Mucosa of rectum (tissue), 2 donors: ENCODE data around the gene PEF1.
A peak's percentile ranks its signal among the peaks of the same experiment; 100 is the strongest.
"Not testable (repeated sequence)": the region's sequence is repeated elsewhere in the genome, so short reads cannot be mapped to it uniquely, and the experiment has no call there.

Experiments used
- H3K27ac ChIP-seq, 2 donors: one replicate each; pipeline ENCODE4 v1.7.0; 2013; ENCODE audit warnings: inconsistent platforms in 2 of 2, low read depth in 2 of 2, low read length in 2 of 2
- H3K27me3 ChIP-seq, 2 donors: one replicate each; pipeline ENCODE4 v1.7.0; 2013; ENCODE audit warnings: low read length in 2 of 2; ENCODE audit not compliant: control insufficient read depth in 2 of 2, insufficient read depth in 2 of 2
- H3K36me3 ChIP-seq, 2 donors: one replicate each; pipeline ENCODE4 v1.7.0; 2013; ENCODE audit warnings: low read length in 2 of 2; ENCODE audit not compliant: control insufficient read depth in 2 of 2, insufficient read depth in 2 of 2
- H3K4me1 ChIP-seq, 2 donors: one replicate each; pipeline ENCODE4 v1.7.0; 2013; ENCODE audit warnings: low read length in 2 of 2, mild to moderate bottlenecking in 1 of 2; ENCODE audit not compliant: control insufficient read depth in 2 of 2, insufficient read depth in 2 of 2
- H3K4me3 ChIP-seq, 2 donors: one replicate each; pipeline ENCODE4 v1.7.0; 2013; ENCODE audit warnings: low read length in 2 of 2
- H3K9ac ChIP-seq, 2 donors: one replicate each; pipeline ENCODE4 v1.7.0; 2013; ENCODE audit warnings: low read length in 2 of 2, low read depth in 1 of 2, mild to moderate bottlenecking in 1 of 2
- H3K9me3 ChIP-seq, 2 donors: one replicate each; pipeline ENCODE4 v1.7.0; 2013; ENCODE audit warnings: low read length in 2 of 2; ENCODE audit not compliant: control insufficient read depth in 2 of 2
- donor health status: healthy.
- donor health status: Normal muscosa, but diverticular disease.

Gene PEF1

GRCh38 chr1:31596737-31597097, 48.0 kb downstream of the PEF1 start:
- H3K4me3 ChIP-seq = no peak overlapping the region
- no peak overlapping the region for H3K9ac ChIP-seq
- no peaks in the 10 kb centered on the region for H3K36me3 ChIP-seq
- peaks cover 4 to 5% of the 10 kb centered on the region in 2 donors for H3K4me1 ChIP-seq
- no peak overlapping the region for H3K27ac ChIP-seq
- H3K27me3 ChIP-seq = no peaks in the 10 kb centered on the region
- H3K9me3 ChIP-seq = no peaks in the 10 kb centered on the region

DNA sequence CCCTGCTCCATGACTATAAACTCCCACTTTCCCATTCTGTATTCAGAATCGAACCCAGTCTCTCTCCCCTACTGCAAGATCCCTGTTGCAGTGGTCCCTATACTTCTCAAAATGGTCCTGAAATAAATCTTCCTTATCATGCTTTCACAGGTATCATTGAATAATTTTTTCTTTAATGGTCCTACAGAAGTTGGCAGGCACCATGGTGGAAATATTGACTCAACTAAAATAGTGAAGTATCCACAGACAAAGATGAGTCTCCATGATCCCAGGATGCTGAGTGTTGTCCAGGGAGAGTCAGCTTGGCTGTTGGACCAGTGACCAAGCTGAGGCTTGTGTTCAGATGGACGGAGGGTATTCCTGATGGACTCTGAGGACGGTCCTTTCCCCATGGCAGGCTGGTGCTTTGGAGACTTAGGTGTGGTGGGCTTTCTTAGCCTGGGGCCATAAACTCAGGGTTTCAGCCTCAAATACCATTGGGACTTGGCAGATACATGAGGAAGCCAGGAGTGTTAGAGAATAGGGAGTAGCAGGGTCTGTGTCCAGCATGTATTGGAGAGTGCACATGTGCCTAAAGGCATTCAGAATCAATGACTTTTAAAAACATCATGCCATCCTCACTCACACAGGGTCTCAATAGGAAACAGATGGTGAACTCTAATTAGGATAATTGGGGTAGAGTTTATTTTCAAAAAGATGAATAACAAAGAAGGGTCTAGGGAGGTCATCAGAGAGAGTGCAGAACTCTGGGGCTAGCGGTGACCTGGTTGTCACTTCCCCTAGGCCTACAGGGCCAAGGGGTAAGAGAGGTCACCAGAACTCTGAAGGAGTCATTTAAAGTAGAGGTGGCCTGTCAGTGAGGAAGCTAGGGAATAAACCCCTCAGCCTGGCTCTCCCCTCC, 48.6 kb downstream of the PEF1 start:
- peaks cover 4 to 10% of the 10 kb centered on the region in 2 donors for H3K4me1 ChIP-seq
- H3K9ac ChIP-seq = no peak overlapping the region
- H3K36me3 ChIP-seq = no peaks in the 10 kb centered on the region
- no peak overlapping the region for H3K4me3 ChIP-seq
- no peaks in the 10 kb centered on the region for H3K9me3 ChIP-seq
- no peak overlapping the region for H3K27ac ChIP-seq
- no peaks in the 10 kb centered on the region for H3K27me3 ChIP-seq

GRCh38 chr1:31593770-31594632, 50.7 kb downstream of the PEF1 start:
- Histone ChIP-seq H3K9ac (no peak overlapping the region), H3K4me1 (peaks cover 10% of the 10 kb centered on the region in 2 donors), H3K4me3 (no peak overlapping the region), H3K27me3 (no peaks in the 10 kb centered on the region), H3K9me3 (no peaks in the 10 kb centered on the region), H3K36me3 (no peaks in the 10 kb centered on the region), H3K27ac (no peak overlapping the region)

DNA sequence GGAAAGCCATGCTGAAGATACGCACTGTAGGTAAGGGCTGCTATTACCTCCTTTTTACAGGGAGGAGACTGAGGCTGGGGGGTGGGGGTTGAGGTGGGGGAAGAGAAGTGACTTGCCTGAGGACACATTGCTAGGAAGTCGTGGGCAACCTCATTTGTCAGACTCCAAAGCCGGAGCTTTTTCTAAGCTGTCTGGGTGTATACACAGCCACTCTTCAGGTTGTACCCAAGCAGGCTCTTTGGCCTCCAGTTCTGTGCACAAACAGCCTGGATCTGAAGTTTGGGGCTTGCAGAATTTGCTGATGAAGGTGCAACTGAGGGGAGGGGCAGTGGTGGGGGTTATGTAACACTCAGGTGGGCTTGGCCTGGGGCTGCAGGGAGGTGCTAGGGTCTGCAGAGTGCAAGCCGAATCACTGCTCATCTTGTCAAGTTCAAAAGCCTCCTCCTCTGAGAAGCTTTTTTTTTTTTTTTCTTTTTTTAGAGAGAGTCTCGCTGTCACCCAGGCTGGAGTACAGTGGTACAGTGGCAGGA, 51.5 kb downstream of the PEF1 start:
- peaks cover 15% of the 10 kb centered on the region in 2 donors for H3K4me1 ChIP-seq
- H3K9ac ChIP-seq = no peak overlapping the region
- H3K4me3 ChIP-seq = no peak overlapping the region
- no peak overlapping the region for H3K27ac ChIP-seq
- no peaks in the 10 kb centered on the region for H3K9me3 ChIP-seq
- H3K36me3 ChIP-seq = no peaks in the 10 kb centered on the region
- no peaks in the 10 kb centered on the region for H3K27me3 ChIP-seq

DNA sequence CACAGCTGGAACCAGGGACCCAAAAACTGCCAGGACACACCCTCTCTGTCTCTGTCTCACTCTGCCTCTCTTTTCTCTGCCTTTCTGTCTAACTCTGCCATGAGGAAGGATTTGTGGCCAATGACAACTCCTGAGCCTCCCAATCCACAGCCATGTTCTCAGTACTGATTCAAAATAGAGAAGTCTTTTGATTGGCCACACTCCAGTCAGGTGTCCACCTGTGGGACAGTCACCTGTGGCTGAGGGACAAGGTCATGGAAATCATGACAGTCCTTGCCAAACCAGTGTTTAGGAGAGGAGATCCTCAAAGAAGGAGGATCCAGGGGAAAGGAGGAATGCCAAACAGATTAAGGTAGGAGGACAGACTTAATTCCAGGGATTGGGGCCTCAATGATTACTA, 52.5 kb downstream of the PEF1 start:
- no peaks in the 10 kb centered on the region for H3K36me3 ChIP-seq
- H3K27me3 ChIP-seq = no peaks in the 10 kb centered on the region
- no peak overlapping the region for H3K27ac ChIP-seq
- H3K4me3 ChIP-seq = no peak overlapping the region
- H3K9me3 ChIP-seq = no peaks in the 10 kb centered on the region
- peaks cover 22 to 24% of the 10 kb centered on the region in 2 donors for H3K4me1 ChIP-seq
- H3K9ac ChIP-seq = no peak overlapping the region

DNA sequence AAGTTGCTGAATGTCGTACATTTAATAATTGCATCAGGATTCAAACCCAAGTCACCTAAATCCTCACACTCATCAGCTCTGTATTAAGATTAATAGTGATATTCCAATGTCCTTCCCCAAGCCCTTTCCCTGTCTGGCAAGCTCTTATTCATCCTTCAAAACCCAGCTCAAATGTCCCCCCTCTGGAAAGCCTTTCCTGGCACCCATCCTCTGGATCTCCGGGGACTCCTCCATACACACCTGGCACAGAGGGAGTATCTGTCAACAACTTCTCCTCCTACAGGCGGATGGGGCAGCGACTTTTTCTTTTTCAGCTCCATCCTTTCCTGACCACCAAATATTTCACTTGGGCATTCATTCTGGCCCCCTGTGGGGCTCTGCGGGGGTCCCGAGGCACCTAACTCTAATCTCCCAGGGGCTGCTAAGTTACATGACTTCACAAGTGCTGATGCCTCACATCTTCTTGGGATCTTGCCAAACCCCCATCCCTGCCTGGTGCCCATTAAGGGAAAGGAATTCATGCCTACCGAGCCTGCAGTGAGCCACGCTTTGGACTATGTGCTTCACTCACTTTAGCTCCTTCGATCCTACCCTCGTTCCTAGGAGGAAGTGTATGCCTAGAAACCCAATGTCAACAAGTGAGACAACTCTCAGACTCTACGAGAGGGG, 53.1 kb downstream of the PEF1 start:
- Histone ChIP-seq H3K4me3 (no peak overlapping the region), H3K27ac (no peak overlapping the region)

GRCh38 chr1:31588751-31589515, 55.7 kb downstream of the PEF1 start:
- peaks cover 14 to 19% of the 10 kb centered on the region in 2 donors for H3K36me3 ChIP-seq
- no peaks in the 10 kb centered on the region for H3K27me3 ChIP-seq
- H3K9me3 ChIP-seq = no peaks in the 10 kb centered on the region
- peak overlapping the region; percentile 88 to 89 for H3K27ac ChIP-seq
- H3K4me1 ChIP-seq = peaks cover 28 to 31% of the 10 kb centered on the region in 2 donors
- peak overlapping the region; percentile 54 to 59 for H3K4me3 ChIP-seq
- peak overlapping the region; percentile 60 to 75 for H3K9ac ChIP-seq

More for the DNA sequence above, 53.1 kb downstream of the PEF1 start:
- Histone ChIP-seq H3K9me3 (no peaks in the 10 kb centered on the region), H3K9ac (no peak overlapping the region), H3K27me3 (no peaks in the 10 kb centered on the region), H3K4me1 (peaks cover 22 to 24% of the 10 kb centered on the region in 2 donors), H3K36me3 (no peaks in the 10 kb centered on the region)

- Histone ChIP-seq H3K36me3 (peaks cover 24 to 29% of the 10 kb centered on the region in 2 donors), H3K4me3 (peak overlapping the region; percentile 52 to 54), H3K27me3 (no peaks in the 10 kb centered on the region), H3K9ac (peak overlapping the region; percentile 60 to 75), H3K9me3 (no peaks in the 10 kb centered on the region), H3K27ac (peak overlapping the region; percentile 88 to 89), H3K4me1 (peaks cover 34 to 41% of the 10 kb centered on the region in 2 donors)
Measured at GRCh38 chr1:31587720-31588423, 56.8 kb downstream of the PEF1 start.

DNA sequence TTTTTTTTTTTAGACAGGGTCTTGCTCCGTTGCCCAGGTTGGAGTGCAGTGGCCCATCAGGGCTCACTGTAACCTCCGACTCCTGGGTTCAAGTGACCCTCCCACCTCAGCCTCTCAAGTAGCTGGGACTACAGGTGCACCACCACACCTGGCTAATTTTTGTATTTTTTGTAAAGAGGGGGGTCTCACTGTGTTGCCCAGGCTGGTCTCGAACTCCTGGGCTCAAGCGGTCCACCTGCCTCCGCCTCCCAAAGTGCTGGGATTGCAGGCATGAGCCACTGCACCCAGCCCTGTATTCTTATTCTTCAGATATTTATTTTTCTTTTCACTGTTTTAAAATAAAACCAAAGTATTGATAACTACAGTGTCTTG, 57.4 kb downstream of the PEF1 start:
- Histone ChIP-seq H3K36me3 (peaks cover 24 to 29% of the 10 kb centered on the region in 2 donors), H3K4me1 (peaks cover 36 to 45% of the 10 kb centered on the region in 2 donors), H3K27ac (peak overlapping the region; percentile 88 to 89)
- H3K9ac ChIP-seq, H3K4me3 ChIP-seq, H3K27me3 ChIP-seq, H3K9me3 ChIP-seq: not testable (repeated sequence)
